ENCODE data around the gene RFTN1.

The RFTN1 gene

DNA sequence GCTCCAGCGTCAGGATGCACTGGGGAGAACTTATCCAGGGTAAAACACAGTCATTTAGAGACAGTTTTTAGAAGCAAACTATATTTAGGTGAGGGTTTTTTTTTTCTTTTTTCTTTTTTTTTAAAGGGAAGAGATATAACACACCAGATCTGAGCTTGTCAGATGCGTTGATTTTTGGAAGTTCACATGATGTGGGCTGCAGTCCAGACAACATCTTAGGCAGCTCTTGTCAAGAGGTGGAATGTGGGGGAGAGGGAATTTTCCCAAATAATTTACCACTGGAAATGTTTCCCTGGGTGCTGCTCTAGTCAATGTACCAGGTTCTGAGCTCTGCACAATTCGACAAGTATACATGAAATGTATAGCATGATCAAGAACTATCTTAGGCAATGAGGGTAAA, 155.2 kb downstream of the RFTN1 start:
- DNase-seq (ENCODE audit: low read depth in 2 of 2), result no peak

DNA sequence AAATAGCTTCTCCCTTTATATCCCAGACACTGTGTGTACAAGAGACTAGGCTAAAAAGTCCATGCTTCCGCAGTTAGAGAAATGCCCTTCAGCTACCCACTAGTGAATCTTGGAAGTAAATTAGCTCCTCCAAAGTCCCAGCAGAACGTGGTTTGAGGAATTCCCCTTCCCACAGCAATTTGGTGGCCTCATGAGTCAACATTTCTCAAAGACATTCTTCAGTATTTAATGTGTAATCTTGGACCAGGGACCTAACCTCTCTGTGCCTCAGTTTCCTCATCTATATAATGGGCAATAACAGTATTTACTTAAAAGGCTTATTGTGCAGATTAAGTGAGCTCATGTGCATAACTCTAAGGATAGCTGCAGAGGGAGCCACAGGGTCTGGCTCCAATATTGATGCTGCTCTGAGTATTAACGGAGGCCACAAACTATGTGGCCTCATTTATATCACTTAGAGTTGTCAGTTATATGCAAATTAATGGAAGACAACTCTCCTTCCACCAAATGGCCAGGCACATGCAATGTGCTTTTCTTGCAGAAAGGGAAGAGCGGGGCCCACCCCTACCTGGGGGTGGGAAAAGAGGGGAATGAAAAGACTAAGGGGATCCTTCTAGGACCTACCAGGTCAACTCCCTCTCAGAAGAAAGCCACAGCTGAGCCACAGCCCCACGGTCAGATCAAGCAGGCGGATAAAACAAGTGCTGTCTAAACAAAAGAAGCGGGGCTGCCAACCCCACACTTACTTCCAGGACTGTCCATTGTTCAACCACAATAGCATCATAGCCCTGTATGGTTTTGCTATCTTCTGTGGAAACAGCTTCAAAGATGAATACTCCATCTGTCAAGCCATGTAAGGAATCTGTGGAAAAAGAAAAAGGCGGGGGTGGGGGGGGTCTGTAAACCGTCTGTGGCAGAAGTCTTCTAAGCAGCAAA, 156.0 kb downstream of the RFTN1 start:
- no peak for DNase-seq (ENCODE audit: low read depth in 2 of 2)

DNA sequence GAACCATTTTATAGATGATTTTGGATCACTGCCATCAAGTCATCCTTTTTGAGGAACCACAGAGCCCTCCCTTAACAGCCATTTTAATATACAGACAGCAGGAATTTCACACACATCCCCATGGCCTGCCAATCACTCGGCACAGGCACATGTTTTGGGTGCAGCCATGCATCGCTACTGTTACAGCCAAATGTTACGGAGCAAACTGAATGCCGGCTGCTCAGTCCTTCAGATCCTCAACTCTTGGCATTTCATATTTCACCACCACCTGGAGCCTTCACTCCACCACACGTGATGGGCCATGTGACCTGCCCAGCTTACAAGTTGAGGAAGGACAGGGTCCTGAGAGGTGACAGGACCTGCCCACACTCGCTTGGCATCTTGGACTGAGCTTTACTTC, 157.7 kb downstream of the RFTN1 start:
- DNase-seq (ENCODE audit: low read depth in 2 of 2), result no peak

DNA sequence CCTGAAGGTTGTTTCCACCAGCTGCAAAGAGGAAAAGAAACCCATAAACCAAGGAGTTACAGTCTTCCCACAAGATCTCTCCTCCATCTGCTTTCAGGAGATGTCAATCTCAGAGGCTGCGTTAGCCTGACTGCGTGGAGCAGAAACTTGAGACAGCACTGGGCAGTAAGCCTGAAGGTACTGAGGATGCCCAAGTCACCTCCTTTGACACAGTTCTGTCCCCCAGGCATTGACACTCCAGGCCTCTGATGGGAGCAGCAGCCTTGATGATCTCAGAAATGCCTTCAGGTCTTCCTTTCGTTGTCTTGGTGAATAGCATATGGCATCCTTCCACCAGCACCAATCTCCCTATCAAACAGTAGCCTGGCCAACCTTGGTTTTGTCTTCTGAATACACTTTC, 159.2 kb downstream of the RFTN1 start:
- no peak for DNase-seq (ENCODE audit: low read depth in 2 of 2)

DNA sequence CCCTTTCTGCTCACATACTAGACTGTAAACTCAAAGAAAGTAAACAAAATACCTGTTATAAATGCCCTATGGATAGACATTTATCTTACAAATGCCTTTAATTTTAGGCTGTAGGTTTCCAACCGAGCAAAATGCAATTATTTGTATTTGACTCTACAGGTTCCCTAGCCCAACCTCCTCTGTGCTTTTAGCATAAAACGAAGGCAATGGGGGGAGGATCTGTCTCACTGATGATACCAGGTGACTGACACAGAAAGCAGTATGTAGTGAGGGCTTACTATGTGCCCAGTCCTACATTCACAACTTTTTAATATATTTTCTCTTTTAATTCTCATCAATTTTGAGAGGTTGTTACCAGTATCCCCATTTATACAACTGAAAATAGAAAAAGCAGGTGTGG, 161.1 kb downstream of the RFTN1 start:
- no peak for DNase-seq (ENCODE audit: low read depth in 2 of 2)

DNA sequence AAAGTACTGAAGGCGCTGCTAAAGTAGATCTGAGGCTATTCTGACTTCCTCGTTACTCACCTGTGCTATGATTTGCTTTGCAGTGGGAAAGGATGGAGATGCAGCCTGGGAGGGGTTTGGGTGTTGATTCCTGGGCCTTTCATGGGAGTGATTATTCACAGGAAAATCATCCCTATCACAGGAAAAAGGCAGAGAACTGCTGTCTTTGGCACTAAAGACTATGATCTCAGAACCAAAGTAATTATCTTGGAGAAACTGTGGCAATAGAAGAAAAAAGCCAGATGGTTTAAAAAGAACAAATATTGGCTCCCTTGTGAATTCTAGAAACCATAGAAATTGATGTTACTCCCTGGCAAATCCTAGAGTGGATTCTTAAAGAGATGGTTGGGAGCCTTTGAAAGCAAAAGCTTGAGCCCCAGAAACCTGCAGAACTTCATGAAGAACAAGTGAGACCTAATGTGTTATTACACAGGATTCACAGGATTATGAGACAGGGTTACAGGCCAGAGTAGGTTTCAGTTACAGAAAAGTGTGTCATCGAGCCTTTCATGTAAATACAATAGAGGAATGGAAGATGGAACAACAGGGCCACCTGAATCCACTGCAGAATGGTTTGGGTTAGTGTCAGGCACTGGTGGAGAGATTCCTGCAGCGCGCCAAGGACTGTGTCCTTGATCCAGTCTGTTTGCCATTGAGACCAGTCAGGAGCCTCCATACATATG, 162.7 kb downstream of the RFTN1 start:
- no peak for DNase-seq (ENCODE audit: low read depth in 2 of 2)

DNA sequence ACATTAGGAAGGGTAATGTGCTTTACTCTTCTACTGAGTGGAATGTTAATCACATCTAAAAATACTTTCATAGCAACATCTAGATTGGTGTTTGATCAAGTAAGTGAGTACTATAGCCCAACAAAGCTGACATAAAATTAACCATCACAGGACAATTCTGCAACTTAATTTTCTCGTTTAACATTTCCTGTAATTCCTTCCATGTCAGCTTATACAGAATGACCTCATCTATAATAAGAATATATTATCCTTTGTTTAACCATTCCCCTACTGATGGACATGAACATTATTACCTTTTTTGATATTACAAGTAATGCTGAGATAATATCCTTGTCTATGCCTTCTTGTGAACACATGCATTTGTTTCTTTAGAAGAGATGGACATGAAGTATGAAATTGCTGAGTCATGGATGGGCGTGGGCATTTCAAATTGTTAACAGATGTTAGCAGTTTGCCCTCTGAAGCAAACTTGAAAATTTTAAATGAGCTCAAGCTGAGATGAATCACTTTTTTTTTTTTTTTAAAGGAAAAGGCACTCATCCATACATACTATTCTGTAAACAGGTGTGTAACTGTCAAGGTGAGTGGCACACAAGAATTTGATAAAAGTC, 163.4 kb downstream of the RFTN1 start:
- DNase-seq (ENCODE audit: low read depth in 2 of 2), result no peak

DNA sequence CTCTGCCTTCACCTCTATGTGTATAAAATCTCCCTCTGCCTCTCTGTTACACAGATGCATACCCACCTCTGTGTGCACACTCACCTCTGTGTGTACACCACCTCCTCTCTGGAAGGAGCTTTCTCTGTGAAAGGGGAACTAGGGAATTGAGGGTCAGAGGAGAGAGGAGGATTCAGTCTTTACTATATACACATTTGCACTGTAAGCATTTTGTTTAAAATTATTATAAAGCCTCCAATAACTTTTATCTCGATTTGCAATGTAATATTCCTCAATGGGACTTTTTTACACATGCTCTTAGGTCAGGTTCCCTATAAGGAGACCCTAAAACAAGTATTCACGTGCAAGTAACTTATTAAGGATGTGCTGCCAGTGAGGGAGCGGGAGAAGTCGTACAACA, 166.0 kb downstream of the RFTN1 start:
- DNase-seq (ENCODE audit: low read depth in 2 of 2), result no peak

DNA sequence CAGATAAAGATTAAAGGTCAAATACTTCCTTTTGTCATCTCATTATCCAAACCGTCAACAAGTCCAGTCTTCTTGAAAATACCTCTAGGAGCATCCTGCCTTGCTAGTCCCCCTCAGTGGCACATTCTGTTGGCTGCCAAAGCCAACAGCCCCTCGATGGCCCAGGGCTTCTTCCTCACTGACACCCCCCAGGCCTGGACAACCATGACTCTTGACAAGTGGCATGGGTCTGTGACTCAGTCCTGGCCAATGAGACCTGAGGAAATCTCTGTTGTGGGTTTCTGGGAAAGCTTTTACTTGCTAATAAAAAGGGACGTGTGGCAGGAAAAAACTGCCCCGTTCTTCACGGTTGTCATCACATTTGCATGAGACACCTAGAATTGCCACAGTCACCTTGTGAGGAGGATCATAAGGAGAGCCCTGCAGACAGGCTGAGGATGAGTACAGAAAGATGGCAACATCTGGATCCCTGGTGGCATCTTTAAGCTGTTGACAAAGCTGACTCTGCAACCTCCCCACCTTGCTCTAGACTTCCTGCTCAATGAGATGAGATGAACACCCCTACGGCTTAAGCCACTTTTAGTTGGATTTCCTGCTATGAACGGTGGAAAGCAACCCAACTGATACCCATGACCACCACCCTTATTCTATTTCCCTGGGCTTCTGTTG, 167.0 kb downstream of the RFTN1 start:
- DNase-seq (ENCODE audit: low read depth in 2 of 2), result no peak

DNA sequence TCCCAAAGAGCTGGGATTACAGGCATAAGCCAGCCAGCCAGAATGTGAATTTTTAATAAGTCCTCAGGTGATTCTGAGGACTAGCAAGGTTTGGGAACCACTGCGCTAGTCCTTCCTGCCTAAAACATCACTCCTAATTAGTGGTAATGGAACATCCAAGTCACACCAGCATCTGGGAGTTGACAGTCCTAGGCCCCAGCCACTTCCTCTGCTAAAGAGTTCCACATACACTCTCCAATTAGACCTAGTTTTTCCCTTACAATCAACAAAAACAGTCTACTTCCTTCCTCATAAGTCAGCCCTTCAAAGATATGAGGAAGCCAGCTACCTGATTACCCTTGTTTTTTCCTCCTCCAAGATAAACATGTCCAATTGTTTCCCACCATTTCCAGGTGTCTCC, 170.4 kb downstream of the RFTN1 start:
- DNase-seq (ENCODE audit: low read depth in 2 of 2), result no peak

DNA sequence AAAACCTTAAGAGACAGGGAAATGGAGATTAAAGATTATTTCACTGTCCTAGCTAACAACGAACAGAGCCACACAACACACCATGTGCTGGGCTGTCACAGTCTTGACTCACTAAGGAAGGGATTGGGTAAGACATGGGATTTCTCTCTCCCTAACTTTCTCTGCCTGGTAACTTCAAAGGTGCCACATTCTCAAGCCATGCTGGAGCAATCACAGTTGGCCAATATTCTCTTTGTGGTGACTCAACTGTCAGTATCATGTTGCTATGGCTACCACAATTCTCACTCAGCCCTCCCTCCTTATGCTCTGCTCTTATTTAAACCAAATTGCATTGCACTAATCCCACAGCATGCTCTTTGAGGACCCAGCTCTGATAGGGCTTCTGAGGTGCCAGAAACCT, 174.5 kb downstream of the RFTN1 start:
- DNase-seq (ENCODE audit: low read depth in 2 of 2), result no peak

DNA sequence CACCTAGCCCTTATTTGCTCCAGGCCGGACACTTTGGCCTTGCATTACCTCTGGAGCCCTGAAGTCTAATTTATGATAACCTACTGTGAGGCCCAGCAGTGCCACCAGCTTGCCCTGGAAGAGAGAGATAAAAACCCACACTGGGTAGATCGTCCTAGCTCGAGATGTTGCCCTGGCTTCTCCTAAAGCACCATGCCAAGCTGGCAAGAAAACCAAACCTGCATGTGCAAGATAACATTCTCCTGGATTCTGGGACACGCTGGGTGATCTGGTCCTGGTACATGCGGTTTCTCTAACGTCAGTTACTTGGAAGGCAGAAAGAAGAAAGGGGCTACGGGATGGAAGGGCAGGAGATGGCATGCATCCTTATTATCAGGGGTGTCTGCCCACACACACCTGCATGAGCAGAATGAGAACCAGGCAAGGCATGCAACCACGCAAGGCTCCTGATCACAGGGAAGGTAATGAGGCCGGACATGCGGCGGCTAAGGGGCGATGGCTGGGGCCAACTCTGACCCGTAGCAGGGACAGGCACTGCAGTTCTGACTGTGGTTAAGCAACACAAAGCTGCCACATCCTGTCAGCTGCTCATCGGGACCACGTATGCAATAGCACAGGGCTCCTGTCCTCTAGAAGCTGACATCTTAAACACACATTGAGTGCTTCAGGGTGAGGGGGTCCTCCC, 175.5 kb downstream of the RFTN1 start:
- no peak for DNase-seq (ENCODE audit: low read depth in 2 of 2)

DNA sequence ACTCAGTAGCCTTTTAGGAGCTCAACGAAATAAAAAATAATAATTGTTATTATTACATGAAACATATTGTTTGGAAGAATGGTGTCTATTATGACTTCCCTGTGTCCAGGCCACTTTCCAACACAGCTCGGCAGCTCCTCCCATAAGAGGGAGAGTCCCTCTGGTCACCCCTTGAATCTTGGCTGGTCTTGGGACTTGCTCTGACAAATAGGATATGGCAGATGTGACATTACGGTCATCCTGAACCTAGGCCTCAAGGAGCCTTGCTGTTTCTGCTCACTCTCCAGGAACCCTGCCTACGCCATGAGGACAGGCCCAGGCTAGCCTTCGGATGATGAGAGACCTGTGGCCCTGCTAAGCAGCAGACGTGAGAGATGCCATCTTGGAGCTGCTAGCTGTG, 176.7 kb downstream of the RFTN1 start:
- DNase-seq (ENCODE audit: low read depth in 2 of 2), result no peak

DNA sequence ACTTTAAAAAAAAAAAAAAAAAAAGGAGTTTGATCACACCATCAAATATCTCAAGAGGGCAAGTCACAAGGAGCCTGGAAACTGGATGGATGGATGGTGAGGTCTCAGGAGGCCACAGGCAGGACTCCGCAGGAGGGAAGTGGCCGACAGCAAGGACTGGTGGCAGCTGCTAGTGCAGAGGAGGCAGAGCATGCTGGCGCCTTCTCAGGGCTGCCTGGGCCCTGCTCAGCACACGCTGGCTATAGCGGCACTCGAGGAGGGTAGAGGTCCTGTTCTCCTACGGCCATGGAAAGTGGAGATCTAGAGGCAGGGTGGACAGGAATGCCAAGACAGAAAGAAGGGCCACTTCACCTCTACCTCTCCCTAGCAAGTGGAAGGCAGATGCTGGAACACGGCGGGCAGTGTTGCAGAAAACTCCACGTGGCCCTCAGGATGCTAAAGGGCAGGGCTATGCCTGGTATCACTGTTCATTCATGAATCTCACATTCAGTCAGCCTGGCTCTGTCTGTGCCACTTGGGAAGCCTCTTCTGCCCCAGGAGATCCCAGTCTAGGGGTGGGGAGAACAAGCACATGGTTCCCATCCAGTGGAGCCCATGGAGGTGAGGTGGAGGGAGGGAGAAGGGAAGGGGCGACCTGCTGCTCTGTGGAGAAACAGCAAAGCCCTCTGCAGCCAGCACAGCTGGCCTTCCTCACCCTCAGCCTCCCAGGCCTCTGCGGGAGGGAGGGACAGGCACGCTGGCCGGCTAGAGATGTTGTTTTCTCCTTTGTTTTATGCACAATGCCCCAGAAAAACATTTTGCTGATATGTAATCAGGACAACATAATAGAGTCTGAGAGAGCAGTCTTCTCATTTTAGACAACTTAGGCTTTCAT, 177.5 kb downstream of the RFTN1 start:
- no peak for DNase-seq (ENCODE audit: low read depth in 2 of 2)

DNA sequence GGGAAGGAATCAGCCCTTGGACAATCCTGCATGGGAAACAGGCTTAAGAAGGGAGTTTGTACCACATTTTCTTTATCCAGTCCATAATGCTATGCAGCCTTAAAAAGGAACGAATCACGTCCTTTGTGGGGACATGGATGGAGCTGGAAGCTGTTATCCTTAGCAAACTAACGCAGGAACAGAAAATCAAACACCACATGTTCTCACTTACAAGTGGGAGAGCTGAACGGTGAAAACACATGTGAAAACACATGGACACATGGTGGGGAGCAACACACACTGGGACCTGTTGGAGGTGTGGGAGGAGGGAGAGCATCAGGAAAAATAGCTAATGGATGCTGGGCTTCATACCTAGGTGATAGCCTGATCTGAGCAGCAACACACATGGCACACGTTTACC, 178.2 kb downstream of the RFTN1 start:
- no peak for DNase-seq (ENCODE audit: low read depth in 2 of 2)

DNA sequence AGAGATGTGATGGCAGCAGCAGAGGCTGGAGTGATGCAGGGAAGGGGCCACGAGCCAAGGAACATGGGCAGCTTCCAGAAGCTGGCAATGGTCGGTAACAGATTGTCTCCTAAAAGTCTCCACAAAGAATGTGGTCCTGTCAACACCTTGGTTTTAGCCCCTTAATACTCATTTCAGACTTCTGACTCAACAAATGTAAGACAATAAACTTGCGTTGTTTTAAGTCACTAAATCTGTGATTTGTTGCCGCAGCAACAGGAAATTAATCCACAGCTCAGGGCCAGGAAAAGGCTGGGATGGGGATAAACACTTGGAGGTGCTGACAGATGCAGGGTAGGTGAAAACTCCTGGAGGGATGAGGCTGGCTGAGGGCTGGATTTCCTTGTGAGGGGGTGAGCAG, 178.6 kb downstream of the RFTN1 start:
- DNase-seq (ENCODE audit: low read depth in 2 of 2), result no peak

DNA sequence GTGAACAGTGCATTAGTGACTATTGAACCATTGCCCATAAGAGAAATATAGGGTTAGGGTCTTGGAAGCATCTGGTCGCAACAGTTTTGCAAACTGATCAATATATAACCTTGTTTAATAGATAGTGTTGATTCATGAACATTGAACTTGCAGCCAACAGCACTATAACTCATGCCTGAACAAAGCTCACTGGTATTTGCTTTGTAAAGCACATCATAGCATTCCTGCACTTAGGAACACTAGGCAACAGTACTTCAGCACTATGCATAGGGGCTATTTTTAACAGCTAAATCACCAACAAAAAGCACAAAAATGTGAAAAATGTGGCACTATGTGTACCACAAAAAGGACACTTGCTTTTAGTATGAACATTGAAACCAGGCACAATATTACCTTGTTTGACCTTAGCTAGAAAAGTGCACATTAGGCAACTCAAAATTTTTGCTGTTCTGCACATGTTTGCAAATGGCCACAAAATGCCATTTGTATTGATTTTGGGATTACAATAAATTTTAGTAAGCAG, 180.5 kb downstream of the RFTN1 start:
- DNase-seq (ENCODE audit: low read depth in 2 of 2), result no peak

DNA sequence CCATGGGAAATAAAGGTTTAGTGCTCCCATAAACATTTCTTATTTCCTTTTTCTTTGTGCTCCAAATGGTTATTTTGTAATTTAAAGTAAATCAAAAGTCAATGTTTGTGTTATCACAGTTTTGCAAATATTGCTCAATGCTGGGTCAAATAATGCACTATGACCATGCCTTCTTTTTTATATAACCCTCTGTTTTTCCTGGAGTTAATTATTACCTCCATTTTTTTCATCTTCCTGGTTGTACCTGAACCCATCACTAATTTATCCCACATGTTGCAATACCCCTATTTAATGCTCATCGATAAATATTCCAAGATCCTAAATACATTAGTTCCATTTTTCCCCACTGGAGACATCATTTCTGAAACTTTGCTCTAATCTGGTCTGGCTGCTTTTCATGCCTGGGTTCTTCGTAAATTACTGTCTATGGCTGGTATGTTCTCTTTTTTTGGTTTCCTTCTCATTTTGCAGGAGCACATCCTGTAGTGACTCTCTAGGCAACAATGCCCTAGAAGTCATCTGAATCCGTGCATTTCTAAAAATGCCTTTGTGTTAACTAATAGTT, 182.1 kb downstream of the RFTN1 start:
- no peak for DNase-seq (ENCODE audit: low read depth in 2 of 2)

DNA sequence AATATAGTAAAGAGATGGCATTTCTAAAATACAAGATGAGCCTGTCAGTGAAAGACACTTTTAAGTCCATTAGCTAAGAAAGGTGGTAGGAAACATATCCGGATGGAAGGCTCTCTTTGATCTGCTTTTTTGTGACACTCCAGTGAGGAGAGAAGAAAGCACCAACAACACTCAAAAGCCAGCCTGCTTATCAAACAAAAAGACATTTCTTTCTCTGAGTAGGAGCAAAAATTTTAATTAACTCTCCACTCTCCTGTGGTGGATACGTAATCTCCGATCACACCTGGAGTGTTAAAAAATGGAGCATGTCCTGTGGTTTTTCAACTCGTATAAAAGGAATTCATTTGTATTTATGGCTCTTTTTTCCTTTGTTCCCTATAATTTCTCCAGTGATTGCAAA, 183.1 kb downstream of the RFTN1 start:
- DNase-seq (ENCODE audit: low read depth in 2 of 2), result no peak

DNA sequence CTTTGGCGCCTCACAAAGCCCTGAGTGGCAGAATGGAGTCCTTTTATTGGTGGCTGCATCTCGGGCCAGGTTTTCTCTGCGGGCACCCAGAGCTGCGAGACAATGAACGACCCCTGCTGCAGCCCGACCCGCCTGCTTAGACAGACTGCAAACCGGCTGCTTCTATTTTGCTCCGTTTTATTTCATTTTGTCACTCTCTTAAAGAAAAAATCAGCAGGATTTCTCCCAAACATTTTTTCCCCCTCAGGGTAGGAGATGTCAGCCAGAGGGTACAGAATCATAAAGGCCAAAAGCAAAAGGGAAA, 183.7 kb downstream of the RFTN1 start:
- DNase-seq (ENCODE audit: low read depth in 2 of 2), result no peak
